Temporal lobe (tissue), 2 donors: Measurements from ENCODE around the gene RPL27. TPM values are rescaled to one million over a fixed set of nuclear protein-coding genes. Genes with fewer than 3 reads are reported as not detected.

ENCODE experiments used
- small RNA-seq: library from RNA; depleted of rRNA; stranded (forward); fragments of <200 nt; gene quantifications from one replicate; pipeline ENCODE3, GENCODE V24; 2014; ENCODE audit warnings: low replicate concordance
- total RNA-seq: library from RNA; depleted of rRNA; stranded (reverse); fragments of >200 nt; gene quantifications from one replicate; pipeline ENCODE4 v1.2.3, GENCODE V29; 2014

Gene RPL27
- total RNA-seq, 1 donor from 2014 or later, result 1,145 TPM

Small RNA genes lying within 50 kb of the gene (small RNA-seq; reads per million reads assigned to genes)
- 0.08 reads per million for gene AARSD1

Other genes starting within 250 kb of the RPL27 start
- gene RAMP2, start 237.2 kb upstream of the RPL27 start, total RNA-seq, result 10.1 TPM
- gene VPS25, start 225.0 kb upstream of the RPL27 start, total RNA-seq, result 25.1 TPM
- 0.74 TPM for gene WNK4, start 217.8 kb upstream of the RPL27 start, total RNA-seq
- gene COA3, start 199.7 kb upstream of the RPL27 start, total RNA-seq, result 56.1 TPM
- 1.5 TPM for gene CNTD1, start 199.6 kb upstream of the RPL27 start, total RNA-seq
- gene BECN1, start 174.1 kb upstream of the RPL27 start, total RNA-seq, result 50.2 TPM
- 51.1 TPM for gene PSME3, start 165.0 kb upstream of the RPL27 start, total RNA-seq
- 0.49 TPM for gene AOC2, start 153.8 kb upstream of the RPL27 start, total RNA-seq
- gene AOC3, start 147.2 kb upstream of the RPL27 start, total RNA-seq, result 0.25 TPM
- not detected for gene G6PC1, start 97.6 kb upstream of the RPL27 start, total RNA-seq
- 24.8 TPM for gene AARSD1, start 34.0 kb upstream of the RPL27 start, total RNA-seq
- 1.5 TPM for gene PTGES3L, start 18.3 kb upstream of the RPL27 start, total RNA-seq
- 9.3 TPM for gene RUNDC1, start 17.9 kb upstream of the RPL27 start, total RNA-seq
- 1.2 TPM for gene IFI35, start 8.4 kb downstream of the RPL27 start, total RNA-seq
- 51.1 TPM for gene VAT1, start 24.0 kb downstream of the RPL27 start, total RNA-seq
- gene RND2, start 26.8 kb downstream of the RPL27 start, total RNA-seq, result 3.7 TPM
- 5.7 TPM for gene BRCA1, start 126.9 kb downstream of the RPL27 start, total RNA-seq
- gene NBR1, start 172.8 kb downstream of the RPL27 start, total RNA-seq, result 53.4 TPM
- 0.25 TPM for gene TMEM106A, start 213.5 kb downstream of the RPL27 start, total RNA-seq
- not detected for gene CCDC200, start 230.2 kb downstream of the RPL27 start, total RNA-seq
- not detected for gene RNU2-1, start 235.6 kb downstream of the RPL27 start, total RNA-seq